GM23248 (cell line): Measurements from ENCODE around the gene TMEM165. TPM values are rescaled to one million over a fixed set of nuclear protein-coding genes. Genes with fewer than 3 reads are reported as not detected.

Source experiments
- DNase-seq: peaks from one replicate; pipeline ENCODE4 v3.0.0-alpha.2; 2015
- H2AFZ ChIP-seq: fragments of 200-600 bp; sonication (generic); 2 replicates; pipeline ENCODE4 v1.6.1; 2016; ENCODE audit warnings: antibody characterized with exemption
- H3F3A ChIP-seq: fragments of 200-600 bp; sonication (generic); 2 replicates; pipeline ENCODE4 v1.6.1; 2016; ENCODE audit warnings: mild to moderate bottlenecking, antibody characterized with exemption, mixed run types; ENCODE audit not compliant: insufficient read depth
- H3K27ac ChIP-seq: fragments of 200-600 bp; sonication (generic); 2 replicates; pipeline ENCODE4 v1.5.1; 2016; ENCODE audit warnings: mild to moderate bottlenecking
- H3K27me3 ChIP-seq: fragments of 200-600 bp; sonication (generic); replicated peaks from 2 replicates; pipeline ENCODE4 v1.6.1; 2016; ENCODE audit warnings: mild to moderate bottlenecking; ENCODE audit not compliant: insufficient read depth
- H3K36me3 ChIP-seq: fragments of 200-600 bp; sonication (generic); 2 replicates; pipeline ENCODE4 v1.6.1; 2016; ENCODE audit warnings: low read depth, mild to moderate bottlenecking
- H3K4me1 ChIP-seq: fragments of 200-600 bp; sonication (generic); 2 replicates; pipeline ENCODE4 v1.6.1; 2016; ENCODE audit warnings: mild to moderate bottlenecking; ENCODE audit not compliant: insufficient read depth
- H3K4me2 ChIP-seq: fragments of 200-600 bp; sonication (generic); one replicate; pipeline ENCODE4 v1.6.1; 2016; ENCODE audit warnings: mild to moderate bottlenecking; ENCODE audit not compliant: unreplicated experiment
- H3K4me3 ChIP-seq: fragments of 200-600 bp; sonication (generic); 2 replicates; pipeline ENCODE4 v1.5.1; 2016; ENCODE audit warnings: mild to moderate bottlenecking
- H3K79me2 ChIP-seq: fragments of 200-600 bp; sonication (generic); 2 replicates; pipeline ENCODE4 v1.6.1; 2016; ENCODE audit warnings: mild to moderate bottlenecking; ENCODE audit not compliant: insufficient read depth
- H3K9ac ChIP-seq: fragments of 200-600 bp; sonication (generic); 2 replicates; pipeline ENCODE4 v1.6.1; 2016; ENCODE audit warnings: mild to moderate bottlenecking
- H3K9me2 ChIP-seq: fragments of 200-600 bp; sonication (generic); 2 replicates; pipeline ENCODE4 v1.6.1; 2016; ENCODE audit warnings: mixed run types, mild to moderate bottlenecking, moderate library complexity; ENCODE audit not compliant: insufficient read depth
- H3K9me3 ChIP-seq: fragments of 200-600 bp; sonication (generic); one replicate; pipeline ENCODE4 v1.6.1; 2017; ENCODE audit warnings: low read depth
- H4K20me1 ChIP-seq: fragments of 200-600 bp; sonication (generic); 2 replicates; pipeline ENCODE4 v1.6.0; 2016; ENCODE audit not compliant: insufficient read depth
- EZH2 ChIP-seq: fragments of 200-600 bp; sonication (generic); IDR thresholded peaks from 2 replicates; pipeline ENCODE4 v1.6.1; 2018; ENCODE audit warnings: antibody characterized with exemption, mild to moderate bottlenecking; ENCODE audit not compliant: insufficient read depth, poor library complexity, severe bottlenecking
- EZH2phosphoT487 ChIP-seq: fragments of 200-600 bp; sonication (generic); IDR thresholded peaks from 2 replicates; pipeline ENCODE4 v1.6.1; 2018; ENCODE audit warnings: antibody characterized with exemption, moderate library complexity, mild to moderate bottlenecking, low read depth; ENCODE audit not compliant: insufficient read depth
- WGBS, 2 experiments: methylation state at CpG; one replicate each; pipeline ENCODE4 v1.1.6; 2015 to 2017; ENCODE audit warnings: low lambda C conversion rate in 2 of 2, low coverage in 1 of 2; ENCODE audit errors: missing lambda C conversion rate in 2 of 2; 5-methylcytosine and 5-hydroxymethylcytosine counted together
- in situ Hi-C: fragments of 300-500 bp; cut with MboI; formaldehyde crosslinking; loops from 2 replicates; pipeline ENCODE4 v1.15.0; 2020
- polyA plus RNA-seq: library from polyadenylated mRNA; unstranded; fragments of >200 nt; fragmentation: Nextera tagmentation; extraction: Ambion mirVana; gene quantifications from 2 replicates; pipeline ENCODE4 v1.2.1, GENCODE V29; 2016
- total RNA-seq: library from RNA; depleted of rRNA; stranded (reverse); fragments of >200 nt; shearing (Covaris generic); gene quantifications from 2 replicates; pipeline ENCODE4 v1.2.3, GENCODE V29; 2014

TMEM165 gene
- total and polyA plus RNA-seq, 2 experiments from 2014 or later: 188 to 217 TPM

DNA sequence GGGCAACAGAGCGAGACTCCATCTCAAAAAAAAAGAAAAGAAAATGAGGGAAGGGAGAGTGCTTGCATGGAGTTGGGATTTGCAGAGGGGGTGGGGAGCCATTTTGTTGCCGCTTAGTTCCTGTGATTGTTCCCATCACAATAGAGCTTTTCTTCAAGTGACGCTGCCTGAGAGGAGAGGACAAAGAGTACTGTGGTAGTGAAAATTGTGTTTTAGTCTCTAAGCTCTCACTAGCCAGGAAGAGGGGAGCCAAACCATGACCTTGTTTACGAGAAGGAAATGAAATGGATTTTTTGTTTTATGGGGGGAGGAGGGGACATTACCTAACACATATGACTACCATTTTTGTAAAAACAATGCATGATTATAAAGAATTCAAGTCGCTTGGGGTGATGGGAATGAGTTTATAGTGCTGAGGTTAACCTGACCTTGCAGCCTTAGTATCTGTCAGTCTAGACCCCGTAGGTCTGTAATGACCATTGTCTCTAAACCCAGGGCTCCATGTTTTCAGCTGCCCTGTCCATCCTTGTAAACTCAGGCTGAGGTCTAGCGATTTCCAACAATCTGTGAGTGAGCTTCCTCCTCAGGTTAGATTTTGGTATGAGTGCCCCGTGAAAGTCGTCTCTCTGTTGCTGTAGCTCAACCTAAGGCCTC, 30.9 kb upstream of the TMEM165 start:
- TF ChIP-seq EZH2phosphoT487 (no peak), EZH2 (no peak)
- H3F3A ChIP-seq: peaks cover under 1% of the 10 kb centered on the region; the same call in 1 of the 2 replicates
- in situ Hi-C loops: no loop called here
- no peaks in the 10 kb centered on the region for H4K20me1 ChIP-seq
- H3K4me2 ChIP-seq: no peak overlapping the region
- H3K9ac ChIP-seq: no peak overlapping the region
- peaks cover under 1% of the 10 kb centered on the region; the same call in 1 of the 2 replicates for H3K4me1 ChIP-seq
- H3K36me3 ChIP-seq: no peaks in the 10 kb centered on the region; the same call in 1 of the 2 replicates
- H3K79me2 ChIP-seq: no peaks in the 10 kb centered on the region
- H2AFZ ChIP-seq: no peak overlapping the region
- H3K9me3 ChIP-seq: no peaks in the 10 kb centered on the region
- no peaks in the 10 kb centered on the region for H3K27me3 ChIP-seq
- no peak overlapping the region for H3K4me3 ChIP-seq
- H3K27ac ChIP-seq: no peak overlapping the region
- H3K9me2 ChIP-seq: no peaks in the 10 kb centered on the region
- WGBS, 2 experiments: 97 to 98% methylated on average over 9 of the region's 9 CpGs
- DNase-seq: no peak

DNA sequence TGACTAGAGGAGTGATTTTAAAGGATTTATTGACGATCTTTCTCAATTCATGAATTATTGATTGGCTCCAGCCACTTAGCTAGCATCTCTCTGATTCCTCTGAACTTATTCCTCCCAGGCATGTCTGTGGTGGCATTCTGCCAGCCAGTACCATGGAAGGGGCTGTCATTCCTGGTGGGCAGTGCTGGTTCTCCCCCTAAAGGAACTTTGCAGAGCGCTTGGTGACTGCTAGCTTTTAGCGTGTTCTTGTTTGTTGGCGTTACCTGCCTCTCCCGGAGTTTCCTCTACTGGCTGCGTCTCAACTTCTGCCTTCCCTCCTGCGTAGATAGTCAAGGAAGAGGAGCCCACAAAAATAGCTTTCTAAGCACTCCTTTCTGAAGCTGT, 30.4 kb upstream of the TMEM165 start:
- no peaks in the 10 kb centered on the region for H3K9me2 ChIP-seq
- TF ChIP-seq EZH2: no peak
- no peak for TF ChIP-seq EZH2phosphoT487
- no peaks in the 10 kb centered on the region for H3F3A ChIP-seq
- no peak overlapping the region for H2AFZ ChIP-seq
- no peaks in the 10 kb centered on the region for H4K20me1 ChIP-seq
- H3K4me2 ChIP-seq: no peak overlapping the region
- no peaks in the 10 kb centered on the region for H3K79me2 ChIP-seq
- in situ Hi-C loops: no loop called here
- WGBS, 2 experiments: 93% methylated on average over 7 of the region's 7 CpGs
- no peak for DNase-seq
- no peak overlapping the region for H3K9ac ChIP-seq
- no peaks in the 10 kb centered on the region; the same call in none of the 2 replicates for H3K36me3 ChIP-seq
- no peaks in the 10 kb centered on the region for H3K9me3 ChIP-seq
- H3K27me3 ChIP-seq: no peaks in the 10 kb centered on the region
- no peak overlapping the region for H3K27ac ChIP-seq
- H3K4me1 ChIP-seq: no peaks in the 10 kb centered on the region
- no peak overlapping the region for H3K4me3 ChIP-seq

DNA sequence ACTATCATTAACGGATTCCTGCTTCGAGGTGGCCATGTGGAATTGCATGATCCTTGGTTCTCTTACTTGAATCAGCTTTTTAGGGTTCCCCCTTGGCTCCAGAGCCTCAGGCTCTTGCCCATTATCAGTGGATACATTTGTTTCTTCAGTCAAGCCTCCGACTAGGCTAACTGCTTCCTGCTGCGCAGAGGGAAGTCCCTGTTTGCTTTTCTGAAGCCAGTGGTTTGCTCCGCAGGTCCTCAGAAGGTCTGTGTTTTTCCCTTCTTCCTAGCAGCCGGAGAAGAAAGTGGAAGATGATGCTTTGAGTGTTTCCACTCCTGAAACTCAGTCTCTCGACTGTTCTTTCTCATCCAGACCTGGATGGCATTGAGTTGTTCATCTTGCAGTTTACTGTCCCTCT, 29.1 kb upstream of the TMEM165 start:
- Histone ChIP-seq H3K36me3 (peaks cover 5% of the 10 kb centered on the region), H3K4me1 (no peaks in the 10 kb centered on the region), H2AFZ (no peak overlapping the region), H3K9me3 (no peaks in the 10 kb centered on the region), H4K20me1 (no peaks in the 10 kb centered on the region), H3K27ac (no peak overlapping the region), H3K79me2 (no peaks in the 10 kb centered on the region), H3F3A (no peaks in the 10 kb centered on the region), H3K9me2 (no peaks in the 10 kb centered on the region), H3K4me3 (no peak overlapping the region), H3K27me3 (no peaks in the 10 kb centered on the region), H3K9ac (no peak overlapping the region), H3K4me2 (no peak overlapping the region)
- in situ Hi-C loops: no loop called here
- DNase-seq: no peak
- WGBS, 2 experiments: 93 to 95% methylated on average over 7 of the region's 7 CpGs
- TF ChIP-seq EZH2: no peak
- TF ChIP-seq EZH2phosphoT487: no peak

DNA sequence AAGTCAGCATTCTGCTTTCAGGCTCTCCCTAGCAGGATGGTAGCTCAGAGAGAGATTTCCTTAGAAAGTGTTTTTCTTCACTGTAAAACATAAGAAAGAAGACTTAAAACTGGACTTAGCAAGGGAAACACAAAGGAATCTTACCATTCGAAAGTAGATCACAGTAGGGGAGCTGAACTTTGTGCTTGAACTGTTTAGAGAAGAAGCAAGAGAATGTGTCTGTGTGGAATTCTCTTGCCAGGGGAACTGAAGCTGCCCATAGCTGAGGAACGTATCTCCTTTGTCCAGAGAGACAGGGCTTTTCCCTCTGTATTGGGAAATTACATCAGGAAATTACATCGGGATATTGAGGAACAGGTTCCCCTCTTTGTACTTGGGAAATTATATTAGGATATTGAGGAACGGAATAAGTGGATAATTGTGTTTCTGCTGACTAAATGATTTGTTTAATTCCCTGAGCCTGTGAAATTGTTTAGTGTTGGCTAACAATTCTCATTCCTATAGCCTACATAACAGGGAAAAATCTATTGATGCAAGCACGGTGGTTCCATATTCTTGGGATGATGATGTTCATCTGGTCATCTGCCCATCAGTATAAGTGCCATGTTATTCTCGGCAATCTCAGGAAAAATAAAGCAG, 28.6 kb upstream of the TMEM165 start:
- no peak for TF ChIP-seq EZH2
- no peak for TF ChIP-seq EZH2phosphoT487
- Histone ChIP-seq H3K27me3 (no peaks in the 10 kb centered on the region), H3K4me1 (no peaks in the 10 kb centered on the region), H4K20me1 (no peaks in the 10 kb centered on the region), H3K9ac (no peak overlapping the region), H3K4me2 (no peak overlapping the region), H3K36me3 (peaks cover 5% of the 10 kb centered on the region), H2AFZ (no peak overlapping the region), H3K79me2 (no peaks in the 10 kb centered on the region), H3K4me3 (no peak overlapping the region), H3K9me2 (no peaks in the 10 kb centered on the region), H3K9me3 (no peaks in the 10 kb centered on the region), H3F3A (no peaks in the 10 kb centered on the region), H3K27ac (no peak overlapping the region)
- in situ Hi-C loops: no loop called here
- WGBS, 2 experiments: 88 to 89% methylated on average over 6 of the region's 6 CpGs
- DNase-seq: no peak

GRCh38 chr4:55369968-55370367, 25.8 kb upstream of the TMEM165 start:
- Histone ChIP-seq H3K27ac (no peak overlapping the region), H2AFZ (no peak overlapping the region), H3K4me1 (no peaks in the 10 kb centered on the region), H3K4me3 (no peak overlapping the region), H3K4me2 (no peak overlapping the region), H3K9me3 (no peaks in the 10 kb centered on the region), H3K36me3 (peaks cover 5% of the 10 kb centered on the region), H3K9ac (no peak overlapping the region), H3F3A (no peaks in the 10 kb centered on the region), H3K79me2 (no peaks in the 10 kb centered on the region), H3K9me2 (no peaks in the 10 kb centered on the region), H4K20me1 (no peaks in the 10 kb centered on the region), H3K27me3 (no peaks in the 10 kb centered on the region)
- in situ Hi-C loops: no loop called here
- no peak for TF ChIP-seq EZH2
- 98 to 100% methylated on average over 2 of the region's 2 CpGs for WGBS, 2 experiments
- no peak for DNase-seq
